HG03039 (cell line): Measurements from ENCODE around the gene OCEL1.
"Not testable (repeated sequence)": the region's sequence is repeated elsewhere in the genome, so short reads cannot be mapped to it uniquely, and the experiment has no call there.

ENCODE experiments used
- ATAC-seq: cut with Tn5 transposase; IDR thresholded peaks from one replicate; pipeline ENCODE4 v1.9.1; 2021; ENCODE audit warnings: mild to moderate bottlenecking, moderate library complexity; ENCODE audit not compliant: unreplicated experiment

The OCEL1 gene

GRCh38 chr19:17260842-17261325 is 34.9 kb downstream of the OCEL1 start:
- ATAC-seq = peak; percentile 73

- ATAC-seq = no peak
These were observed 36.5 kb downstream of the OCEL1 start for GRCh38 chr19:17262557-17262956.

GRCh38 chr19:17263712-17264640 is 38.0 kb downstream of the OCEL1 start:
- no peak for ATAC-seq

GRCh38 chr19:17264641-17264979 is 38.6 kb downstream of the OCEL1 start, which contains the start of gene USHBP1:
USHBP1 (minus strand) TSS chr19:17264745; CDS start chr19:17264299, 446 bp downstream.
- no peak for ATAC-seq

- ATAC-seq = no peak
These were observed 40.0 kb downstream of the OCEL1 start for GRCh38 chr19:17266026-17266425.

- ATAC-seq = no peak
These were observed 40.6 kb downstream of the OCEL1 start for GRCh38 chr19:17266589-17266974.

GRCh38 chr19:17266975-17267788 is 41.2 kb downstream of the OCEL1 start, which contains the start of gene BABAM1:
BABAM1 (plus strand) TSS chr19:17267443; CDS start chr19:17268807, 1,364 bp downstream.
- peak; percentile 89 for ATAC-seq

- ATAC-seq = no peak
These were observed 42.7 kb downstream of the OCEL1 start for GRCh38 chr19:17268754-17269153.

- not testable (repeated sequence) for ATAC-seq
These were observed 48.9 kb downstream of the OCEL1 start for GRCh38 chr19:17274892-17275291.

GRCh38 chr19:17275441-17276175 is 49.6 kb downstream of the OCEL1 start:
- ATAC-seq = no peak
